Sigmoid colon (tissue), 7 donors: ENCODE measurements around the gene MAP2K1. TPM values are rescaled to one million over a fixed set of nuclear protein-coding genes. Genes with fewer than 3 reads are reported as not detected.
A peak's percentile ranks its signal among the peaks of the same experiment; 100 is the strongest.
"Not testable (repeated sequence)": the region's sequence is repeated elsewhere in the genome, so short reads cannot be mapped to it uniquely, and the experiment has no call there.

Experiments
- DNase-seq: peaks from one replicate; pipeline ENCODE4 v3.0.0-alpha.2; 2019
- H3K27ac ChIP-seq, 4 donors: fragments of 200-600 bp; sonication (generic); one replicate each; pipeline ENCODE4 v1.5.1; 2016 to 2019; ENCODE audit warnings: mild to moderate bottlenecking in 1 of 4
- H3K27me3 ChIP-seq, 3 donors: fragments of 200-600 bp; sonication (generic); one replicate each; pipeline ENCODE4 v1.5.1; 2019; ENCODE audit warnings: mild to moderate bottlenecking in 1 of 3
- H3K36me3 ChIP-seq, 4 donors: fragments of 200-600 bp; sonication (generic); one replicate each; pipeline ENCODE4 v1.5.1; 2016 to 2019
- H3K4me1 ChIP-seq, 4 donors: fragments of 200-600 bp; sonication (generic); one replicate each; pipeline ENCODE4 v1.5.1; 2017 to 2019
- H3K4me3 ChIP-seq, 4 donors: fragments of 200-600 bp; sonication (generic); one replicate each; pipeline ENCODE4 v1.5.1; 2017 to 2019; ENCODE audit warnings: mild to moderate bottlenecking in 2 of 4, moderate library complexity in 1 of 4
- H3K9me3 ChIP-seq, 4 donors: fragments of 200-600 bp in 3 of 4; sonication (generic) in 3 of 4; one replicate each; pipeline versions ENCODE4 v1.5.1 to v1.6.1; 2013 to 2019
- EP300 ChIP-seq, 4 donors: sonication (generic); formaldehyde crosslinking; IDR thresholded peaks; one replicate each; pipeline ENCODE4 v1.6.1; 2017; ENCODE audit warnings: antibody characterized with exemption in 4 of 4
- POLR2A ChIP-seq, 2 donors: fragments of 450-650 bp; IDR thresholded peaks; one replicate each; pipeline ENCODE4 v1.6.1; 2016; ENCODE audit warnings: antibody characterized with exemption in 2 of 2, mild to moderate bottlenecking in 2 of 2, moderate library complexity in 2 of 2
- POLR2AphosphoS5 ChIP-seq, 4 donors: sonication (generic); formaldehyde crosslinking; IDR thresholded peaks; one replicate each; pipeline ENCODE4 v1.6.1; 2017; ENCODE audit warnings: antibody characterized with exemption in 4 of 4
- WGBS, 2 donors: extraction: QIAGEN DNeasy Blood & Tissue Kit; methylation state at CpG; one replicate each; pipeline ENCODE4 v1.1.7; 2013; 5-methylcytosine and 5-hydroxymethylcytosine counted together
- intact Hi-C: fragments of 100-400 bp; cut with DNase I; formaldehyde crosslinking; loops from one replicate; pipeline ENCODE4 v1.15.1; 2023
- polyA plus RNA-seq, 3 donors: library from polyadenylated mRNA; stranded (reverse); fragments of 200-250 nt; gene quantifications; one replicate each; pipeline ENCODE4 v1.2.3, GENCODE V29; 2013
- total RNA-seq, 4 donors: library from RNA; depleted of rRNA; stranded (reverse); fragments of >200 nt; gene quantifications; one replicate each; pipeline ENCODE4 v1.1.0, GENCODE V29; 2016
- TF ChIP-seq, protein P1 (sequence below), 4 experiments: fragments of 450-650 bp in 3 of 4; fragments of 200-600 bp in 1 of 4; IDR thresholded peaks; one replicate each; pipeline ENCODE4 v1.5.1; 2016 to 2019; ENCODE audit warnings: antibody characterized with exemption in 4 of 4, mild to moderate bottlenecking in 3 of 4, moderate library complexity in 2 of 4
- donor health status: healthy with polysubstance abuse.
- donor health status: Bipolar disorder and iron deficiency.
- donor health status: healthy.

Gene MAP2K1
- total and polyA plus RNA-seq, 7 donors, result 19.8 to 38.8 (median 28.8) TPM

DNA sequence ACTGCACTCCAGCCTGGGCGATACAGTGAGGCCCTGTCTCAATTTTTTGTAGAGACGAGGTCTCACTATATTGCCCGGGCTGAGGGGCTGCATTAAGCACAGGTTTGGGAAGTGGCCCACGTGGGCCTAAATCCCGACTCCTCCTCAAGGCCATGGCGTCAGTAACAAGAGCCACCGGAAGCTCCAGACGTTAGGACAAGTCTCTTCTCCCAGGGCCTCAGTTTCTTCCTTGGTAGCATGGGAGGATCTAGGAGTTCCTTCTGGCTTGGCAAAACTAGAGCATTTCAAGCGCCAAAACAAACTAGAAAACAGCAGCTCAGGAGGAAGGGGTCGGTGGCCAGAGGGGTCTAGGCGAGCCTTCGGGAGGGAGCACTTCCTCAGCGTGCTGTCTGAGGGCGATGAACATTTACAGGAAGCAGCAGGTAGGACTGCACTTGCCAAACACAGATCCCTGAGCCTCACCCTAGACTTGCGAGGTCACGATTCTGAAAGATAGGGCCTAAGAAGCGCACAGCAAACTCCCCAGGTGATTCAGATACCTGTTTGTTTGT is 110.3 kb downstream of the MAP2K1 start:
- Histone ChIP-seq H3K27me3 (no peaks in the 10 kb centered on the region), H3K4me3 (peak overlapping the region; percentile 80 to 95 (median 88)), H3K9me3 (no peaks in the 10 kb centered on the region), H3K4me1 (peaks cover 0 to 23% (median 19%) of the 10 kb centered on the region in 4 donors), H3K27ac (peak overlapping the region; percentile 86 to 92 (median 92)), H3K36me3 (peaks cover 25 to 70% (median 42%) of the 10 kb centered on the region in 4 donors)
- intact Hi-C loops, result loop anchor here (1.0 kb wide), 1 partner anchor 110 kb away; no protein-coding TSS in a partner anchor
- no peak for DNase-seq
- 9 to 17% methylated on average over 17 of the region's 17 CpGs for WGBS, 2 donors
- TF ChIP-seq POLR2AphosphoS5 (IDR thresholded peaks at IDR 0.05) (no peak), POLR2A (IDR thresholded peaks at IDR 0.05) (no peak), EP300 (IDR thresholded peaks at IDR 0.05) (no peak)
- TF ChIP-seq, protein P1, sequence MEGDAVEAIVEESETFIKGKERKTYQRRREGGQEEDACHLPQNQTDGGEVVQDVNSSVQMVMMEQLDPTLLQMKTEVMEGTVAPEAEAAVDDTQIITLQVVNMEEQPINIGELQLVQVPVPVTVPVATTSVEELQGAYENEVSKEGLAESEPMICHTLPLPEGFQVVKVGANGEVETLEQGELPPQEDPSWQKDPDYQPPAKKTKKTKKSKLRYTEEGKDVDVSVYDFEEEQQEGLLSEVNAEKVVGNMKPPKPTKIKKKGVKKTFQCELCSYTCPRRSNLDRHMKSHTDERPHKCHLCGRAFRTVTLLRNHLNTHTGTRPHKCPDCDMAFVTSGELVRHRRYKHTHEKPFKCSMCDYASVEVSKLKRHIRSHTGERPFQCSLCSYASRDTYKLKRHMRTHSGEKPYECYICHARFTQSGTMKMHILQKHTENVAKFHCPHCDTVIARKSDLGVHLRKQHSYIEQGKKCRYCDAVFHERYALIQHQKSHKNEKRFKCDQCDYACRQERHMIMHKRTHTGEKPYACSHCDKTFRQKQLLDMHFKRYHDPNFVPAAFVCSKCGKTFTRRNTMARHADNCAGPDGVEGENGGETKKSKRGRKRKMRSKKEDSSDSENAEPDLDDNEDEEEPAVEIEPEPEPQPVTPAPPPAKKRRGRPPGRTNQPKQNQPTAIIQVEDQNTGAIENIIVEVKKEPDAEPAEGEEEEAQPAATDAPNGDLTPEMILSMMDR (IDR thresholded peaks at IDR 0.05), result no peak

DNA sequence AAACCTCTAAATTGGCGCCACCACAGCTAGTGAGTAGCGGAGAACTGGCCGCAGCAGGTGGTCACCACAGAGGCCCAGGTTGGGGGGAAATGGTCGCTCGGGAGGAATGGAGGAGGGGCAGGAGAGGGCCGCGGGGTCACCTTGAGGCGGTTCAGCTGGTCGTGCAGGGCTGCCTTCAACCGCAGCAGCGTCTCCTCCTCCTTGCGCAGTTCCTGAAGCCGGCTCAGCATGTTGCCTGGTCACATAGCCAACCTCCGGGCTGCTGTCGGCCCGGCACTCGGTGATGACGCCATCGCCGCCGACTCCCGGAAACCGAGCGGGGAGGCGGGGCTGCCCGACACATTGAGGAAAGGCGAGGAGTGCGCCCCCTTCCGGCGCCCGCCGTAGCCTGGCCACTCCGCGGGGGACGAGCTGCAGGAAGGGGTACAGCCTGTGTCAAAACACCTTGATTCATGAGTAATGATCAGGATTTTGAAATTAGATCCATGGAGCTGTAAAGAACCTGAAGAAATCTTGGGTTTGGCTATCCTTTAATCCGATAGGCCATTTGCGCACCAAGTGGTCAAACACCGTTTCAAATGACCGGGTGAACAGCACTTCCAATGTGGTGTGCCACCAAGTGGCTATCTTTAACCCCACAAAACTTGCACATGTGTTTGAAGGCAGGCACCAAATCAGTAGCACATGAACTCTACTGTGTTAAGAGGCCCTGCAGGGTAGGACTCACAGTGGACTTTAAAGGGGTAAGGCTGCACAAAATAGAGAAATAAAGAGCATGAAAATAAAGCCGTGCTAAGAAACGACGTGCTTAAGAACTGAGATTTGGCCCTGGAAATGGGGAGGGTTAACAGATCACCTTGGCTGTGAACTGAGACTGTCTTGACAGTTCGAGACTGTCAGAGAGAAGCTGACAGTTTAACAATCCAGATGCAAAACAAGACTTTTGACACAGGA is 111.1 kb downstream of the MAP2K1 start, which contains the start of gene SNAPC5:
TSS of gene SNAPC5 (minus strand) at position 261 of the 954 bp plus-strand sequence. CDS start at position 230, 31 bp downstream.
- H3K4me3 ChIP-seq, result peak within 1 kb of the TSS; percentile 80 to 95 (median 88)
- intact Hi-C loops, result loop anchor here (1.0 kb wide), 1 partner anchor 110 kb away; no protein-coding TSS in a partner anchor
- peaks cover 25 to 70% (median 46%) of the 10 kb centered on the region in 4 donors for H3K36me3 ChIP-seq
- no peaks in the 10 kb centered on the region for H3K9me3 ChIP-seq
- 7 to 10% methylated on average over 43 of the region's 43 CpGs for WGBS, 2 donors
- H3K27me3 ChIP-seq, result no peaks in the 10 kb centered on the region
- DNase-seq, result peak; percentile 97
- H3K27ac ChIP-seq, result peak within 1 kb of the TSS; percentile 86 to 92 (median 92)
- TF ChIP-seq POLR2A (IDR thresholded peaks at IDR 0.05) (peak; percentile 35 to 50), EP300 (IDR thresholded peaks at IDR 0.05) (peak in 1 of 4 donors; percentile 56), POLR2AphosphoS5 (IDR thresholded peaks at IDR 0.05) (peak; percentile 88 to 94 (median 94))
- TF ChIP-seq, protein P1 (IDR thresholded peaks at IDR 0.05), result peak; percentile 91 to 96 (median 95)
- H3K4me1 ChIP-seq, result peaks cover 0 to 27% (median 23%) of the 10 kb centered on the region in 4 donors

DNA sequence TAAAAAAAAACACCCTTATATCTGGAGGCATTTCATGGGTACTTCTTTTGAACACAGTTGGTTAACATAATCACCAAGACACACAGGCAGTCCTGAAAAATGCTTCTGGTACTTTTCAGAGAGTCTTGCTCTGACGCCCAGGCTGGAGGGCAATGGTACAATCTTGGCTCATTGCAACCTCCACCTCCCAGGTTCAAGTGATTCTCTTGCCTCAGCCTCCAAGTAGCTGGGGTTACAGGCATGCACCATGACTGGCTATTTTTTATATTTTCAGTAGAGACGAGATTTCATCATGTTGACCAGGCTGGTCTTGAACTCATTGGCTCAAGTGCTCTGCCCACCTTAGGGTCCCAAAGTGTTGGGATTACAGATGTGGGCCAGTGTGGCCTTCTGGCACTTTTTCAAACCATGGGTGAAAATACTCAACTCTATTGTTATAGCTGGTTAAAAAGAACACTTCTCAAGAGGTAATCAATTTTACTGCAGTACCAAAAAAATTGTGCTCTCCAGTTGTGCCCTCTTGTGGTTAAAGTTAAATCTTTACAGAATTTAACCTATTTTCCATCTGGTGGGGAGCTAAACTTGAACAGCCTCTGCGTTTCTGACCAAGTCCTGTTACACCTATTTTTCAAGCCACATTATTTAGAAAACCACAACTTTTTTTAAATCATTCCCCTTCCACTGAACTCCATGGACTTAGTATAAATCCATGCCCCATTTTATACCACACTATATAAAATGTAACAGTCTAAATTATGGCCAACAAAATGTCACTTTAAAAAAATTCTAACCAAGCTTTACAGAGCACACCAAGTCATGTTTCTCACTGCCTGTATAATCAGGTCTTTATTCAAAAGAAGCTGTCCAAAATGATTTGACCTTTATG is 112.0 kb downstream of the MAP2K1 start:
- intact Hi-C loops, result no loop called here
- no peak overlapping the region for H3K4me3 ChIP-seq
- peak overlapping the region; percentile 86 to 92 (median 92) for H3K27ac ChIP-seq
- H3K27me3 ChIP-seq, result no peaks in the 10 kb centered on the region
- H3K4me1 ChIP-seq, result peaks cover 0 to 36% (median 33%) of the 10 kb centered on the region in 4 donors
- no peaks in the 10 kb centered on the region for H3K9me3 ChIP-seq
- DNase-seq, result no peak
- TF ChIP-seq, protein P1 (IDR thresholded peaks at IDR 0.05), result peak in 1 of 4 experiments; percentile 8
- TF ChIP-seq POLR2A (IDR thresholded peaks at IDR 0.05) (no peak), POLR2AphosphoS5 (IDR thresholded peaks at IDR 0.05) (peak in 1 of 4 donors; percentile 4)
- peaks cover 25 to 69% (median 47%) of the 10 kb centered on the region in 4 donors for H3K36me3 ChIP-seq
- 57 to 65% methylated on average over 3 of the region's 3 CpGs for WGBS, 2 donors

DNA sequence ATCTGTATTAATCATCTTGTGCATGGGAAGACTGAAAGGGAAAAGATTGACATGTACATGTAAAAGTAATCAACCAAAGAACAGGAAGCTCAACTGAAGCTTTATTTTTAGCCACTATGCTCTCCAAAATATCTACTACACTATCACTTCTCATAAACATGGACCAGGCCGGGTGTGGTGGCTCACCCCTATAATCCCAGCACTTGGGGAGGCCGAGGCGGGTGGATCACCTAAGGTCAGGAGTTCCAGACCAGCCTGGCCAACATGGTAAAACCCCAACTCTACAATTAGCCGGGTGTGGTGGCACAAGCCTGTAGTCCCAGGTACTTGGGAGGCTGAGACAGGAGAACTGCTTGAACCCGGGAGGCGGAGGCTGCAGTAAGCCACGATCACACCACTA is 113.6 kb downstream of the MAP2K1 start:
- not testable (repeated sequence) for H3K4me3 ChIP-seq, H3K9me3 ChIP-seq, H3K27ac ChIP-seq, DNase-seq, H3K27me3 ChIP-seq
- H3K4me1 ChIP-seq, result peaks cover 0 to 42% (median 36%) of the 10 kb centered on the region in 4 donors
- intact Hi-C loops, result loop anchor here (5.0 kb wide), 1 partner anchor 352 kb away; no protein-coding TSS in a partner anchor
- peaks cover 25 to 55% (median 45%) of the 10 kb centered on the region in 4 donors for H3K36me3 ChIP-seq
- 79 to 86% methylated on average over 7 of the region's 7 CpGs for WGBS, 2 donors
